ENCODE measurements around the gene WDR6. TPM values are rescaled to one million over a fixed set of nuclear protein-coding genes. Genes with fewer than 3 reads are reported as not detected.

WDR6 gene
- total RNA-seq, 1 donor from 2014 or later, result 168 TPM

DNA sequence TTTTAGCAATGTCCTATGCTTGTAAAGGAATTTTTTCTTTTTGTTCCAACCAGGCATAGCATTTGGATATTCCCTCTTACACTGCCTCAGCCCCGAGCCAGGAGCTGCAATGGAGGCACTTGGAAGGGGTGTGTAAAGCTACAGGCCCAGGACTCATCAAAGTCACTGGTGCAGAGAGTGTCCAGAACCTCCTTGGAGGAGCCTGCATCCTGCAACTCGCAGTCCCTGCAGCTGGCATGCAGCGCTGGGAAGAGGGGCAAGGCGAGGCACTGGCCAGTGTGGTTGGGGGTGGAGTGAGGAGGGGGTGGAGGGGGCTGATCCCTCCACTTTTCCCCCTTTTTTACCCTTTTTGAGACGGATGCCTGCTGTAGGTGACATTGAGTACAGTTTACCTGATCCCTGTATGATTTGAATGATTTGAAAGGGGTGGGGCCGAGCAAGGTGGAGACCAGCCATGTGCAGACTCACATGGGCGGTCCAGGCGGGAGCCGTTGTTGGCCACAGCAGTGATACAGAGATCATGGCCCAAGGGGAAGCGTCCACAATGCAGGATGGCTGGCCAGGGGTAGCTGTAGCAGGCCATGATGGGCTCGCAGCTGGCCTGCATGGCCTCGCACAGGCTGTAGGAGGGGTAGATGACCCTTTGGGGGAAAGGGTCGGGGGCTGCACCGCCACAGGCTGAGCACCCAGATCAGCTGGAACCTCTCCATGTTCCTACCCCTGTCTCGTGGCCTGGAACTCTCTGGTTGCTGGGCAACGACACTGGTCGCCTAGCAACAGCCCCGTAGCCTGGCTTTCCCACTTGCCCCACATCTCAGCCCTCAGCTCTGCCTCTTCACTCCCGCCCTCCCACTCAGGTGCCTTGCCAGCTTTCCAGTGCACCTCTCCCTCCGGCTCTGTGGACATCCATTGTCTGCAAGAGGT is 9.2 kb upstream of the WDR6 start:
- TF ChIP-seq, protein P1, sequence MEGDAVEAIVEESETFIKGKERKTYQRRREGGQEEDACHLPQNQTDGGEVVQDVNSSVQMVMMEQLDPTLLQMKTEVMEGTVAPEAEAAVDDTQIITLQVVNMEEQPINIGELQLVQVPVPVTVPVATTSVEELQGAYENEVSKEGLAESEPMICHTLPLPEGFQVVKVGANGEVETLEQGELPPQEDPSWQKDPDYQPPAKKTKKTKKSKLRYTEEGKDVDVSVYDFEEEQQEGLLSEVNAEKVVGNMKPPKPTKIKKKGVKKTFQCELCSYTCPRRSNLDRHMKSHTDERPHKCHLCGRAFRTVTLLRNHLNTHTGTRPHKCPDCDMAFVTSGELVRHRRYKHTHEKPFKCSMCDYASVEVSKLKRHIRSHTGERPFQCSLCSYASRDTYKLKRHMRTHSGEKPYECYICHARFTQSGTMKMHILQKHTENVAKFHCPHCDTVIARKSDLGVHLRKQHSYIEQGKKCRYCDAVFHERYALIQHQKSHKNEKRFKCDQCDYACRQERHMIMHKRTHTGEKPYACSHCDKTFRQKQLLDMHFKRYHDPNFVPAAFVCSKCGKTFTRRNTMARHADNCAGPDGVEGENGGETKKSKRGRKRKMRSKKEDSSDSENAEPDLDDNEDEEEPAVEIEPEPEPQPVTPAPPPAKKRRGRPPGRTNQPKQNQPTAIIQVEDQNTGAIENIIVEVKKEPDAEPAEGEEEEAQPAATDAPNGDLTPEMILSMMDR (IDR thresholded peaks at IDR 0.05), result no peak

DNA sequence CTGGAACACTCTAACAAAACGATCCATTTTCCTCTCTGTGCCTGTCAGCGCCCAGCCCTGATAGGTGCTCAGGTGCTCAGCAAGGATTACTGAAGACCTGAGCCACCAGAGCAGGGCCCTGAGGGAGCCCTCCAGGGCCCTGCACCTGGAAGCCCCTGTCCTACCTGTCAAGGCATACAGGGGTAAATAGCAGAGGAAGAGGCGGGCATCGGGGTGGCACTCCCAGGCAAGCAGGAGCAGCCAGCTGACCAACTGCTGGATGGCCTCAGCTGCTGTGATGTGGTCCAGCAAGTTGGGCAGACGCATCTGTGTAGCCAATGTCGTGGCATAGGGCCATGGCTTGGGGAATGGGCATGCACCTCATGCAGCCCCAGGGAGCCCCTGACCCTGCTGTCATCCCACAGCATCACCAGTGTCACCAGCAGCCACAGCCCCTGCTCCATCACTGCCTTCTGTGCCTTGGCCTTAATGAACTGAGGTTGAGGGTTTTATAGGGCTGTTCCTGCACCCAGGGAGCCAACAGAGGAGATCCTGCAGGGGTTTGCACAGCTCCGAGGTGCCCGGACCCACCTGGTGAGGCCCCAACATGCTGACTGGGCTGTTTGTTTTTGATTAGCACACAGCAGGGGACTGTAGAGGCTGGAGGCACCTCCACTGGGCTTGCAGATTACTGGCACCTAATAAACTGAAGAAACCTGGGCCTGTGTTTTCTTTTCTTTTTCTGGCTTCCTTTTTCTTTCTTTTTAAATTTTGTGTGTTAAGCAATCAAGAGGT is 7.9 kb upstream of the WDR6 start:
- no peaks in the 10 kb centered on the region for H3K27me3 Mint-ChIP-seq (ENCODE audit: low read depth)
- TF ChIP-seq, protein P1 (IDR thresholded peaks at IDR 0.05), result no peak
- H3K4me3 Mint-ChIP-seq (ENCODE audit: unreplicated experiment), result no peak overlapping the region
- H3K4me1 Mint-ChIP-seq (ENCODE audit: low read depth), result no peaks in the 10 kb centered on the region
- no peaks in the 10 kb centered on the region for H3K9me3 Mint-ChIP-seq (ENCODE audit: low read depth)
- no peak for DNase-seq (ENCODE audit: low spot score)
- no peak overlapping the region for H3K27ac Mint-ChIP-seq (ENCODE audit: unreplicated experiment)
- H3K36me3 Mint-ChIP-seq (ENCODE audit: low read depth), result peaks cover 3% of the 10 kb centered on the region

More for the DNA sequence above, 9.2 kb upstream of the WDR6 start:
- Mint-ChIP-seq H3K4me3 (ENCODE audit: unreplicated experiment) (no peak overlapping the region), H3K27me3 (ENCODE audit: low read depth) (no peaks in the 10 kb centered on the region), H3K9me3 (ENCODE audit: low read depth) (no peaks in the 10 kb centered on the region), H3K27ac (ENCODE audit: unreplicated experiment) (no peak overlapping the region), H3K4me1 (ENCODE audit: low read depth) (no peaks in the 10 kb centered on the region), H3K36me3 (ENCODE audit: low read depth) (peaks cover 3% of the 10 kb centered on the region)
- no peak for DNase-seq (ENCODE audit: low spot score)

DNA sequence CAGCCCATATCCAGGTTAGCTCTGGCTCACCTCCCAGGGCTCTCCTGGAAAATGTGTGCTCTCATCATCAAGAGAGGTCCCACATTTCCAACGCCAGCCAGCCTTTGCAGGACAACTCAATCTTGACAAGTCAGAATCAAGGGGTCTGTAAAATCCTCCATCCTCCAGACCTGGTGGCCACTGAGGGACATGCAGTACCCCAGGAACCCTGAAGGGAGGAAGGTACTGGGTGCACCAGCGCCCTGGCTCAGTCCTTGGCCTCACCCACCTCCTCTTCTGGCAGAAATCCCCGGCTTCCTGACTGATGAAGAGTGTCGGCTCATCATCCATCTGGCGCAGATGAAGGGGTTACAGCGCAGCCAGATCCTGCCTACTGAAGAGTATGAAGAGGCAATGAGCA is 6.0 kb upstream of the WDR6 start:
- DNase-seq (ENCODE audit: low spot score), result no peak
- H3K27me3 Mint-ChIP-seq (ENCODE audit: low read depth), result no peaks in the 10 kb centered on the region
- no peak overlapping the region for H3K27ac Mint-ChIP-seq (ENCODE audit: unreplicated experiment)
- TF ChIP-seq, protein P1 (IDR thresholded peaks at IDR 0.05), result no peak
- H3K4me1 Mint-ChIP-seq (ENCODE audit: low read depth), result peaks cover under 1% of the 10 kb centered on the region
- no peaks in the 10 kb centered on the region for H3K9me3 Mint-ChIP-seq (ENCODE audit: low read depth)
- peaks cover 2% of the 10 kb centered on the region for H3K36me3 Mint-ChIP-seq (ENCODE audit: low read depth)
- H3K4me3 Mint-ChIP-seq (ENCODE audit: unreplicated experiment), result no peak overlapping the region

DNA sequence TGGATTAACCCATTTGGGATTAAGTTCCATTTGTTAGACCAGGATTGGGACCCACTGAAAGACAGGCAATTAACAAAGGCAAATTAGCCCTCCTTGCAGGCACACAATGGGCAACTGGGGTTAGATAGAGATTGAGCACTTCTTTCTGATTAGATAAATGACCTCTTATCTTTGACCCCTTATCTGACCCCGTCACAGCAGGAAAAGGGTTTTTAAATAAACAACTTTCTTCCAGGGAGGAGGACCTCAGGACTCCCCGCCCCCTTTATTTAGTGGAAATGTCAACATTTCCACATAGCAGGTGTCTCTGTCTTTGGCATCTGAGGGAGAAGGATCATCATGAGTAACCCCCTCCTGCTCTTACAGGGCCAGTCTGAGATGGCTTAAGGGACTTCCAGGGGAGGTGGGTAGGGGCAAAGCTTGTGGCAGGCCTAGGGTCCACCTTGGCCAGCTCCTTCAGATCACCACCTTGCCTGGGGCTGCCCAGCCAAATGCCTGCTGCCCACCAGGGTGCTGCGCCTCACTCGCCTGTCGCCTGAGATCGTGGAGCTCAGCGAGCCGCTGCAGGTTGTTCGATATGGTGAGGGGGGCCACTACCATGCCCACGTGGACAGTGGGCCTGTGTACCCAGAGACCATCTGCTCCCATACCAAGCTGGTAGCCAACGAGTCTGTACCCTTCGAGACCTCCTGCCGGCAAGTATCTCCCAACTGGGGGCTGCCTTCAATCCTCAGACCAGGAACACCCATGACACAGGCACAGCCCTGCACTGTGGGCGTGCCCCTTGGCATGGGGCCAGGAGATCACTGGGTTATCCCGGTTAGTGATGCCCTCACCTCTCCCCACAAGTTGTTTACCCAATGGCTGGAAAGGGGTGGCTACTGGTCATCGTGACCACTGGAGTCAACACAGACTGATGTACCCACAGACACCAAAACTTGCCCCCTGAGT is 2.6 kb upstream of the WDR6 start:
- no peak overlapping the region for H3K27ac Mint-ChIP-seq (ENCODE audit: unreplicated experiment)
- no peak for DNase-seq (ENCODE audit: low spot score)
- no peaks in the 10 kb centered on the region for H3K27me3 Mint-ChIP-seq (ENCODE audit: low read depth)

More for the DNA sequence above, 2.6 kb upstream of the WDR6 start:
- peaks cover 7% of the 10 kb centered on the region for H3K36me3 Mint-ChIP-seq (ENCODE audit: low read depth)
- H3K4me1 Mint-ChIP-seq (ENCODE audit: low read depth), result peaks cover 27% of the 10 kb centered on the region
- TF ChIP-seq, protein P1 (IDR thresholded peaks at IDR 0.05), result no peak
- no peaks in the 10 kb centered on the region for H3K9me3 Mint-ChIP-seq (ENCODE audit: low read depth)
- H3K4me3 Mint-ChIP-seq (ENCODE audit: unreplicated experiment), result no peak overlapping the region

Measured in chondrocyte (in vitro differentiated cells).